Measurements from ENCODE around the gene POLR2F.

The POLR2F gene

DNA sequence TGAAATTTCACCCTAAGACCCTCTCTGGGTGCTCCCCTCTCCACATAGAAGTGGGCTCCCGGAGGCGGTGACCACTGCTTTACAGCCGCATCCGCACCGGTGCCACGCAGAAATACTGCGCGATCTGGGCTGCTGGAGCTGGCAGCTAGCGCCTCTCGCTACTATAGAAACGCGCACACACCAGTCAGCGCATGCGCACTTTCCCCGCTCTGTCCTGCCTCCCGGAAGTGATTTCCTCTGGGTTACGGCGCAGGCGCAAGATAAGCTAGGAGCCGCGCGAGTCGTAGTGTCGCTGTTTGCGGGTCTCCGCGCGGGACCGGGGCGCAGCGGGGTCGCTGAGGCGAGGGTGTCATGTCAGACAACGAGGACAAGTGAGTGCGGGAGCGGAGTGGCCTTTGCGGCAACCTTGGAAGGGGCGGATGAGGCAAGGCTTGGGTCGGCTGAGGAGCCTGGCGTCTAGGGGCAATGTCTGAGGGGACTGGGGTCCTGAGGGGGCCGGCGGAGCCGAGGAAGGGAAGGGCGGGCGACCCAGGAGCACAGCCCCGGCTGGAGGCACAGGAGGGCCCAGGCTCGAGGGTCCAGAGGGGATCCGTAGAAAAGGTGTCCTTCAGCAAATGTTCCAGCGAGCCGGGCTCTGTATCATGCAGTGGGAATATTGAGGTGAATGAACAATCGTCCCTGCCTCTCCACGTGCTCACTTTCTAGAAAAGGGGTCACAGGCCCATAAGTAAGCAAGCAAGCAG, at the start of gene POLR2F, which contains the start of gene C22orf23:
Gene POLR2F, plus strand, starts transcription at position 263 of the 743 bp plus-strand sequence. Its CDS starts 89 bp downstream, at position 352.
Gene C22orf23, minus strand, starts transcription at position 165 of the 743 bp plus-strand sequence. CDS start 452 bp downstream, outside the sequence.
- peak; percentile 94 to 96 for DNase-seq

DNA sequence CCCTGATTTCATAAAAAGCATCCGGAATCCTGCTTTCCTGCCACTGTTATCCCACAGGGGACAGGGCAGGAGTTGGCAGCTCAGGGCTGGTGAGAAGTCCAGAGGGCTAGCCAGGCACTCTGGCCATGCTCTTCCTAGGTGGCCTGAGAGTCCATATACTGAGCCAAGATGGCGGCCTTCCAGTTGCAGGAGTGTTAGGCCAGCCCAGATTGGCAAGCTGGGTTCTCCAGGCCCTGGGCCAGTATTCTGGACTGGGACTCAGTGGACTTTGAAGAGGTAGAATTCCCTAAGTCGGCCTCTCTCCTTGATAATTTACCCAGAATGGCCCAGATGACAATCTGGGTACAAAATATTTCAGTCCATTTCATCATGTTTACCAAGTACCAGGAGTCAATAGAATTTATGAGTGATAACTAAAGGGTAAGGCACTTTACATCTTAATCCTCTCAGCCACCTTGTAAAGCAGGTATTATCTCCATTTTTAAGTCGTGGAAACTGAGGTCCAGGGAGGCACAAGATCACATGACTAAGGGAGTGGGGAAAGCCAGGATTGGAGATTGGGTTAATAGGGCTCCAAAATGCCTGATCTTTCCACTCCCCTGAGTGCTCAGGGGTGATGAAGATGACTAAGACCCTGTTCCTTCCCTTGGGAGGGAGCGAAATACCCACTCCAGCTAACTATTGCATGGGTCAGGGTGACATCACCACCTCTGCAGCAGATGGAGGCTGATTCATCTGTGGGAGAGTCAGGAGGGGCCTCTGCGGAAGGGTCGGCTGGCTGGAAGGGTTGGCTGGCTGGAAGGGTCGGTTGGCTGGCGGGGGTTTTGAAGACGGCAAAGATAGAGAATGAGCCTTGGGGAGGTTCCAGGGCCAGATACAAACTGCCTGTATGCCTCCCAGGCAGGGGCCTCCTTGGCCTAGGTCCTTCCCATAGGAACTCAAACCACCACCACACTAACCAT, 48.6 kb upstream of the POLR2F start:
- DNase-seq, result peak; percentile 48 to 58

GRCh38 chr22:37905534-37906363, 47.8 kb upstream of the POLR2F start, which contains the start of gene MICALL1:
Gene MICALL1, plus strand, starts transcription at chr22:37906297. Its CDS starts 126 bp downstream, at chr22:37906423.
- no peak for DNase-seq

DNA sequence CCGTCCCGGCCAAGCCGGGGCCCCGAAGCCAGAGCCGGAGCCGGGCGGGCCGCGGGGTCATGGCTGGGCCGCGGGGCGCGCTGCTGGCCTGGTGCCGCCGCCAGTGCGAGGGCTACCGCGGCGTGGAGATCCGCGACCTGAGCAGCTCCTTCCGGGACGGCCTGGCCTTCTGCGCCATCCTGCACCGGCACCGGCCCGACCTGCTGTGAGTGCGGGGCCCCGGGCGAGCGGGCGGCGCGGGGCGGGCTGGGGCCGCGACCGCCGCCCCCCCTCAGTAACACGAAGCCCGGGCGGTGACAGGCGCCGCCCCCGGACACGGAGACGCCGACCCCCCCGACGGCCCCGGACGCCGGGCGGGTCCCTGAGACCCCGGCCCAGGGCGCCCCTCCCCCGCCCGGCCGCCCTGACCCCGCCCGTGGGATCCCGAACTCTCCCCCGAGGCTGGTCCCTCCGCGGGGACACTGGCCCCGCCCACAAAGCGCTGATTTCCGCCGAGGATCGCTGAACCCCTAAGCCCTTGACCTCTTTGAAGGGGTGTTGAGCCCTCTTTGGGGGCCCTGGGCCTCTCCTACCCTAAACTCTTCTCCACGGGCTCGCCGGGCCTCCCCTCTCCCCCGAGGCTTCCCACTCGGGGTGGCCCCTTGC, 47.0 kb upstream of the POLR2F start:
- DNase-seq, result no peak

- DNase-seq, result no peak
Measured at GRCh38 chr22:37907036-37907954, 46.2 kb upstream of the POLR2F start.

GRCh38 chr22:37909766-37910165, 43.7 kb upstream of the POLR2F start:
- DNase-seq, result no peak

DNA sequence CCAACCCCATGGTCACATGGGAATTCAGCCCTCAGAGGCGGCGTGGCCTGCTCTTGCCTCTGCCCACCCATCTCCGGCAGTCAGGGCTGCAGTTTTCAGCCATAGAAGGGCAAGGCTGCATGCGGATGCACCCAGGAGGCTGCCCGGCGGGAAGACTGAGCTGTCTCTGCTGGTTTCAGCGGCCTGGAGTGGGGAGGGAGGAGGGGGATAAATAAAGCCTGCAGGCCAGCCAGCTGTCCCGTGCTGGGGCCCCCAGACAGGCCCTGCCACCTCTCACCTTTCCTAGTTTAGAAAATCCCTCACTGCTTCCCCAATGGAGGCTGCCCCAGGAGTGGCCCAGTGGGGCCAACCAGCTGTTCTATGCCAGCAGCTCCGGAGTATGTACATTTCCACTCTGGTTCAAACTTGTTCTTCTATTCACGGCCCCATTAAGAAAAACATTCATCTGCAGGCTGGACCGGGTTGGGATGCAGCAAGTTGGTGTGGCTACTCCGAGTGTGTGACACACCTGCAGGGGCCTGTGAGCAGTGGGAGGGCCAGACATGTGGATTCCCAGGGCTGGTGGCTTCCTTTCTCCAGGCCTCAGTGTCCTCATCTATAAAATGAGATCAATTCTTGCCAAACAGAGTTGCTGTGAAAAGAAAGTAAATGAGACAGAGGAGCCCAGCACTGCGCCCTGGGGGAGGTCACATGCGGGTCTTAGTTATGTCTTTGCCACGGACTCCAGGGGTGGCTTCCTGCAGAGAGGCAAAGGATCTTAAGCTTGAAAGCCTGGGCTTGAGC, 42.4 kb upstream of the POLR2F start:
- no peak for DNase-seq

DNA sequence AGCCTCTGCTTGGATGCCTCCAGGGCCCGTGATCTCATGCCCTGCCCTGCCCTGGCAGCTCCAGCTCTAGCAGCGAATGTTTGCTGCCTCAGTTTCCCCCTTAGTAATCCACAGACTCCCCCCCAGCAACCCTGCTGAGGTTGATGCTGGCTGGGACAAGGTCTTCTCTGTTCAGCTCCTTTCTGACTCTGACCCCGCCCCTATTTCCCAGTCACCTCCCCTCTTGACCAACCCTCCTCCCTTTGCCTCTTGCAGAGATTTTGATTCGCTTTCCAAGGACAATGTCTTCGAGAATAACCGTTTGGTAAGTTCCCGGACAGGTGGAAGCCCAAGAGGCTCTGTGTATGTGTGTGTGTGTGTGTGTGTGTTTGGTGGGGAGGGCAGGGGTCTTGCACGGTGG, 41.8 kb upstream of the POLR2F start:
- DNase-seq, result no peak

- DNase-seq, result no peak
Measured at GRCh38 chr22:37912171-37912570, 41.3 kb upstream of the POLR2F start.

DNA sequence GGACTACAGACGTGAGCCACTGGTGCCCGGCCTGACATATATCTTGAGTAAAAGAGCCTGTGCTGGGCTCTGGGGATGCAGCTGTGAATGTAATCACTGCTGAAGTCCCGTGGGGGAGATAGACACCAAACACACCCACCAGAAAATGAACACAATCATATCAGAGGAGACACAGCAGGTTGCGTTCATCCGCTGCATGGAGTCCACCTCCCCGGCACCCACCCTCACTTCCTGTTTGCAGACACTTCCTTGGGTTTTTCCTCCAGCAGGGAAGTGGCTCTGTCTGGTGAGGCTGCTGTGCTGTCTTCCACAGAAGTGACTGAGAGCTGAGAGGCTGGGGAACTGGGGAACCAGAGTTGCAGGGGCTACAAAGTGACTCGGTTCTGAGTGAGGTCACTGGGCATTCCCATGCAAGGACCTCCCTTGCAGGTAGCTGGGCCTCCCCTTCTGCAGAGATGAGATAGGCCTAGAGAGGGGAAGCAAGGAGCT, 40.2 kb upstream of the POLR2F start:
- DNase-seq, result no peak

GRCh38 chr22:37916311-37916710, 37.2 kb upstream of the POLR2F start:
- no peak for DNase-seq

- DNase-seq, result no peak
Measured at GRCh38 chr22:37917874-37918548, 35.5 kb upstream of the POLR2F start.

GRCh38 chr22:37918580-37919270, 34.8 kb upstream of the POLR2F start:
- DNase-seq, result no peak

GRCh38 chr22:37920126-37920525, 33.4 kb upstream of the POLR2F start:
- peak in 1 of 2 experiments; percentile 38 for DNase-seq

DNA sequence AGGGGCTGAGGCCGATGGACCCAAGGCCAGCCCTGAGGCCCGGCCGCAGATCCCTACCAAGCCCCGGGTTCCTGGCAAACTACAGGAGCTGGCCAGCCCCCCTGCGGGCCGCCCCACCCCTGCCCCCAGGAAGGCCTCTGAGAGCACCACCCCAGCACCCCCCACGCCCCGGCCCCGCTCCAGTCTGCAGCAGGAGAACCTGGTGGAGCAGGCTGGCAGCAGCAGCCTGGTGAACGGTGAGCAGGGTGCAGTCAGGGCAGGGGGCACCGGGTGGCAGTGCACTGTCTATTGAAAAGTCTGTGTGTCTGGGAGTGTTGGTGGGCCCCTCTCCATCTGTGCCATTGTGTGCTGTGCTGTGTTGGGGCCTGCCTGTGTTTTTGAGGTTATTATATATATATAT, 31.3 kb upstream of the POLR2F start:
- DNase-seq, result no peak

GRCh38 chr22:37923927-37924326, 29.6 kb upstream of the POLR2F start:
- DNase-seq, result no peak

- no peak for DNase-seq
Measured at GRCh38 chr22:37924386-37925065, 29.0 kb upstream of the POLR2F start.

DNA sequence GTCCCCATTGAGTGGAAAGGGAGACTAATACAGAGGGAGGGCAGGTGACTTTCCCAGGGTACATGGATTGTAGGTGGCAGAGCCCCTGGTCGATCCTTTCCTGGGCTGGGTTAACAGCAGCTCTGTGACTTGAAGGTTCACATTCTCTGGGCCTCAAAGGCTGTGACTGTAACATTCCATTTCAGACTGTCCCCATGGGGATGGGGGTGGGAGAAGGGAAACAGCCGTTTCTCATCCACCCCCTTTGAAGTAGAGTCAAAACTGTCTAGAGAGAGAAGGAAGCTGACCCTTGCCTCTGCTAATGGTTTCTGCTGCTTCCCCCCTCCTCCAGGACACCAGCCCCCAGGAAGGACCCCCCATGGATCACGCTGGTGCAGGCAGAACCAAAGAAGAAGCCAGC, 28.2 kb upstream of the POLR2F start:
- no peak for DNase-seq

Measured in Kasumi-1 (cell line).